Spleen (tissue), 7 donors: Measurements from ENCODE around the gene SLC25A13.

ENCODE experiments used
- POLR2AphosphoS5 ChIP-seq, 3 donors: sonication (generic); formaldehyde crosslinking; IDR thresholded peaks; one replicate each; pipeline ENCODE4 v1.5.1; 2017; ENCODE audit warnings: antibody characterized with exemption in 3 of 3
- TF ChIP-seq, protein P1 (sequence below), 11 experiments: fragments of 200-600 bp in 7 of 11; fragments of 450-650 bp in 4 of 11; sonication (generic) in 4 of 11; IDR thresholded peaks in 8 of 11; conservative IDR thresholded peaks in 3 of 11; 1 replicate in 7 of 11; 2 replicates in 4 of 11; pipeline versions ENCODE4 v1.4.0 to v1.8.0; 2016 to 2021; ENCODE audit warnings: antibody characterized with exemption in 11 of 11, inconsistent platforms in 4 of 11, mild to moderate bottlenecking in 1 of 11
- donor health status: DM: no; HTN: no; CAD: no; lungs with moderate emphysema.
- donor health status: DM: no; HTN: no; CAD: no.
- donor health status: DM: no; HTN: no; CAD: no.

DNA sequence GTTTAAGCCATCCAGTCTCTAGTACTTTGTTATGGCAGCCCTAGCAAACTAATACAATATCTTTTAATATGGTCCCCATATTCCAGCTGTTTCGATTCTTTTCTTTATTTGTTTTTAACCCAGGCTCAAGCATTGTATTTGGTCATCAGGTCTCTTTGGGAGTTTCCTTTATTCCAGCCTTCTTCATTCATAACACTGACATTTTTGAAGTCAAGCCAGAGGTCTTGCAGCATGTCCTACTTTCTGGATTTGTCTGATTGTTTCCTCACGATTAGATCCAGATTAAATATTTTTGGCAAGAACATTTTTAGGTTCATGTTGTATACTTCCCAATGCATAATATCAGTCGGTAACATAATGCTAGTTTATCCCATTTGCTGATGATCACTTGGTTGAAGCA, 11.8 kb downstream of the SLC25A13 start:
- TF ChIP-seq, protein P1, sequence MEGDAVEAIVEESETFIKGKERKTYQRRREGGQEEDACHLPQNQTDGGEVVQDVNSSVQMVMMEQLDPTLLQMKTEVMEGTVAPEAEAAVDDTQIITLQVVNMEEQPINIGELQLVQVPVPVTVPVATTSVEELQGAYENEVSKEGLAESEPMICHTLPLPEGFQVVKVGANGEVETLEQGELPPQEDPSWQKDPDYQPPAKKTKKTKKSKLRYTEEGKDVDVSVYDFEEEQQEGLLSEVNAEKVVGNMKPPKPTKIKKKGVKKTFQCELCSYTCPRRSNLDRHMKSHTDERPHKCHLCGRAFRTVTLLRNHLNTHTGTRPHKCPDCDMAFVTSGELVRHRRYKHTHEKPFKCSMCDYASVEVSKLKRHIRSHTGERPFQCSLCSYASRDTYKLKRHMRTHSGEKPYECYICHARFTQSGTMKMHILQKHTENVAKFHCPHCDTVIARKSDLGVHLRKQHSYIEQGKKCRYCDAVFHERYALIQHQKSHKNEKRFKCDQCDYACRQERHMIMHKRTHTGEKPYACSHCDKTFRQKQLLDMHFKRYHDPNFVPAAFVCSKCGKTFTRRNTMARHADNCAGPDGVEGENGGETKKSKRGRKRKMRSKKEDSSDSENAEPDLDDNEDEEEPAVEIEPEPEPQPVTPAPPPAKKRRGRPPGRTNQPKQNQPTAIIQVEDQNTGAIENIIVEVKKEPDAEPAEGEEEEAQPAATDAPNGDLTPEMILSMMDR (IDR thresholded peaks at IDR 0.05 in 8 of 11, conservative IDR thresholded peaks at IDR 0.05 in 3 of 11), result no peak
- no peak for TF ChIP-seq POLR2AphosphoS5 (IDR thresholded peaks at IDR 0.05)
